G401.6 (cell line): ENCODE measurements around the gene MGA.

Source experiments
- FAIRE-seq: peaks from 2 replicates; lab custom pipeline; 2012; peaks lifted over from hg19 to GRCh38; lab: Jason Lieb, UNC

MGA gene

DNA sequence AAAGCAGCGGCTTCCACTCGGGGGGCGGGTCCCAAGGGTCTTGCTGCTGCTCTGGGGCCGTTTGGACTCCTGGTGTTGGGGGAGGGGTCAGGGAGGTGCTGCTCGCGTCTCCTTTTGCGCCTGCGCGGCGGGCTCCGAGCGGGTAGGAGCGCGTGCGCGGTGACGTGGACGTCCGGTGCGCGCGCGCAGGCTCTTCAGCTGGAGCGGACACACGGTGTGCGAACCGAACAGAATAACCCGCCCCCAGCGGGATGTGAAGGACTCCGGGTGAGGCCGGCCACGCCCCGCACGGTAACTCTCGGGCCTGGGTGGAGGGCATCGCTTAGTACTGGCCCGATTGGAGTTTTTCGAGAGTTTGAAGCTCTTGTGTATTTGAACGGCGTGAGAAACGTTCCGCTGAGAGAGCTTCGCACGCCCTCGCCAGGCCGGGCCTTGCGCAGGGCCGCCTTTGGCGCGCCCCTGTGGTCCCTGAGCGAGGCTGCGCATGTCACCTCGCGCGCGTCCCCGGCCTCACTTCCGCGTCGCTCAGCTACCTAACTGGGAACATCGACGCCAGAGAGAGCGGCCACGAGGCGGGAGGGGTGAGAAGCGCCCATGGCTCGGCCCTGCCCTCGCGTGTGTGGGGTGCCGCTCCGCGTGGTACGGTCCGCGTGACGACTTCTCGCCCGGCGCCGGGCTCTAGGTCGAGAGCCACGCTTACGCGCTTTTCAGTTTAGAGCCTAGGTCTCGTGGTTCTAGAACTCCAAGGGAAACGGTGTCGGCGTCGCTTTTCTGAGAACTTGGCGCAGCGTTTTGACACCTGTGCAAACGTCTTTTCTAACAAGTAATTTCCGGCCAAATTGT, at the start of gene MGA:
MGA (plus strand) TSS at position 171 of the 843 bp plus-strand sequence.
- no peak for FAIRE-seq

DNA sequence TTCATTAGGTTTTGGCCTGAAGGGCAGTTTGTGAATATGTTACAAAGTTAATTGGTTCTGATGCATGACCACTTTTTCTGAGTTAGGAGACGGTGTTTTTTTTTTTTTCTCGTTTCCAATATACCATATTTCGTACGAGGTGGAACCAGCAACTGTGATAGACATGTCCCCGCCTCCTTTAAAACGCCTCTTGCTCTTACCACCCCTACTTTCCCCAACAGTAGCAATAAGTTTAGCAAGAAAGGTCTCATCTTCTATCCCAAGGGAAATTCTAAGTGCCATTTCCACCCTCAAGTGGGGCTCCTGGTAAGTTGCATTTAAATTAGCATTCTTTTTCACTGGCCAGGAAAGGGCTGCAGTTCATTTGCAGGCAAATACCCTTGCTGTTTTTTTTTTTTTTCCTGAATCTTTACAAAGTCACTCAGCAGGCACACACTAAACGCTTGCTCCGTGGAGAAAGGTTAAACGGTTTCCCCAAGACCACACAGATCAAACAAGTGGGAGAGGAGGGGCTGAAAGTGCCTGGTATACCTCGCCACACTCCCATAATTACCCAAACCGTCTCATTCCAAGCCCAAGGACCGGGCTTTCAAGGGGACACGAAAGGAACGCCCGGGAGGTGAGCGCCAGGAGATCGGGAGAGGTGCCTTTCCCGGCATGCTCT, 39.5 kb upstream of the MGA start:
- no peak for FAIRE-seq

DNA sequence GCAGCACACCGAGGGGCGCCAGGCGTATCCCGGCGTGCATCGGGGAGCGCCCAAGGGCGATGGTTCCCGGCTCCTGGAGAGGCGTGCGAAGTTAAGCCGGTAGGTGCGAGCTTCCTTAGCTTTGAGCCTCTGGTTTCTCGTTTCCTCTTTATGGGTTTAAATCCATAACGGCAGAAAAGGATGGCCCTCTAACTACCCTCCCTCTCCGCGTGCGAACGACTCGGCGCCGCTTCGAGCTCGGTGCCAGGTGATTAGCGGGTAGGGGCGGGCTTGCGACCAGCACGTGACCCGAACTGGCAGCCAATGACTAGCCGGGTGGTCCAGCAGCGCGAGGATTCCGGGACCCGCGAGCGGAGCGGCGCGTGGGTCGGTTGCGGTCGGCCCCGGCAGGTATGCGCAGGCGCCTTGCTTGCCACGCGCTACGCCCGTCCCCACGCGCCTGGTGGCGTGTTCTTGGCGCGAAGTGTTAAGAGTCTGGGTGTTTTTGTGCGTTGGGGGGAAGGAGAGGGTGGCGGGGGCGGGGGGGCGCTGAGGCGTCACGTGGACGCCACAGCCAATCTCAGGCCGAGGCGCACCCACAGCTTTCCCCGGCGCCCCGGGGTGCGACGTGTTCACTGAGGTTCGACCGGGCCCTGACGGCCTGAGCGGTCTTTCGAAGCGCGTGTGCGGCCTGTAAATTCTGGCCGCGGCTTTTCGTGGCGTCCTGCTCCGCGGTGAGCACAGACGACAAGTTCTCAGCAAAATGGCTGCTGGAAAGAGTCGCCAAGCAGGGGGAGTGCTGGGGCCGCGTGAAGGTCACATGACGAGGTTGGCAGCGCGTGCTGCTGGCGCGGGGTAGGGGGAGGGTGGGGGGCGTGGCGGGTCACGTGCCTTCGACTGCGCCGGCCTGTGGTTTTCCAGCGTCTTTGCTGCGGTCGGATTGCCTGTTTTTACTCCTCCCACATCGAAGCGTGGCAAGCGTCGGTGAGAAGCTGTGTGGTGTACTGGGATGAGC, 38.7 kb upstream of the MGA start:
- no peak for FAIRE-seq

DNA sequence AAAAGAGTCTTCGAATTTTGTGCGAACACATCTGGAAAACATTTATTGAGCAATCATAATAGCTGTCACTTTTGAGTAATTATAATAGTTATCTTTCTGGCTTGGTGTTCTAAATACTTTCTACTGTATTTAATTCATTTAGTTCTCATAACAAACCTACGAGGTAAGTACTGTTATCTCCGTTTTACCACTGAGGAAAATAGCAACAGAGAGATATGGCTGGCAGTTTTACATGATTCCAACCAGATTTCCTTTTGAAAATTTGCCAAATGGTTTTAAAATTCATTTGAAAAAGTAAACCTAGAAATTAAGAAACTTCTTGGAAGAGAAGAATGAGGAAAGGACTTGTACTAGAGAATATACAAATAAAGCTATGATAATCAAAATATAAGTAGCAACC, 37.3 kb upstream of the MGA start:
- no peak for FAIRE-seq

DNA sequence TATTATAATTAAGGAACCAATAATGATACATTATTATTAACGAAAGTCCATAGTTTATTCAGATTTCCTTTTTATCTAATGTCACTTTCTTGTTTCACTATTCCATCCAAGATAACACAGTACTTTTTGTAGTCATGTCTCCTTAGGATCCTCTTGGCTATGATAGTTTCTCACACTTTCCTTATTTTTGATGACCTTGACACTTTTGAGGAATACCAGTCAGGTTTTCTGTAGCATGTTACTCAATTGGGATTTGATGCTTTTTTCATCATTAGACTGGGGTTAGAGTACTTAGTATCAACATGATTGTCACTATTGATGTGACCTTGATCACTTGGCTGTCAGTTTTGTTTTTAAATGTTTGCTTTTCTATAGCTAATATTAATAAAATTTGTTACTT, 33.0 kb upstream of the MGA start:
- peak; percentile 11 for FAIRE-seq

DNA sequence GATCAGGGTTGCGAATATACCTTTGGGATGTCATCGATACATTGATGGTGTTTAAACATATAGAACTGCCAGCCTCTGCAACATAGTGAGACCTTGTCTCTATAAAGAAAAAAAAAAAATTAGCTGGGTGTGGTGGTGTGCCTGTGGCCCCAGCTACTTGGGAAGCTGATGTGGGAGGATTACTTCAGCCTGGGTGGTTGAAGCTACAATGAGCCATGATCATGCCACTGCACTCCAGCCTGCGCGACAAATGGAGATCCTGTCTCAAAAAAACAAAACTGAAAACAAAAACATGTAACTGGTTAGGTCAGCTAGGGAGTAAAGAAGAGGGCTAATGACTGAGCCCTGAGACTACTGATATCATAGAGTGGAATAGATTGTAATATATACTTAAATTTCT, 30.7 kb upstream of the MGA start:
- FAIRE-seq: no peak

DNA sequence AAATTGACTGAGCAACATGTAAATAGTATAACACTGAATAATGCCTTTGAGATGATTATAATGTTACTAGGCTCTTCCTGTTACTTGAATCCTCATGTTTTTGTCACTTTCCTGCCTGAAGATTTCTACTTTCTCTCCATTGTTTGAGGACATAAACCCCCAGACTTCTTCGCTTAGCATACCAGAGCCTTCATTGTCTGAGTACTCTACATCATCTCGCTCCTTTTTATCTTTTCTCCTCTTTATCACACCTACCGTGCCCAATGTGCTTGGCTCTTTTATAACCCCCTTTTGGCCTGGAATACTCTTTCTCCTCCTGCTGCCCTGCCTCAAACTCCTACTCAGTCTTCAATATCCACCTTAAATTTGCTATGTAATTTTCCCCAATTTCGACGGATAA, 30.3 kb upstream of the MGA start:
- FAIRE-seq: no peak

DNA sequence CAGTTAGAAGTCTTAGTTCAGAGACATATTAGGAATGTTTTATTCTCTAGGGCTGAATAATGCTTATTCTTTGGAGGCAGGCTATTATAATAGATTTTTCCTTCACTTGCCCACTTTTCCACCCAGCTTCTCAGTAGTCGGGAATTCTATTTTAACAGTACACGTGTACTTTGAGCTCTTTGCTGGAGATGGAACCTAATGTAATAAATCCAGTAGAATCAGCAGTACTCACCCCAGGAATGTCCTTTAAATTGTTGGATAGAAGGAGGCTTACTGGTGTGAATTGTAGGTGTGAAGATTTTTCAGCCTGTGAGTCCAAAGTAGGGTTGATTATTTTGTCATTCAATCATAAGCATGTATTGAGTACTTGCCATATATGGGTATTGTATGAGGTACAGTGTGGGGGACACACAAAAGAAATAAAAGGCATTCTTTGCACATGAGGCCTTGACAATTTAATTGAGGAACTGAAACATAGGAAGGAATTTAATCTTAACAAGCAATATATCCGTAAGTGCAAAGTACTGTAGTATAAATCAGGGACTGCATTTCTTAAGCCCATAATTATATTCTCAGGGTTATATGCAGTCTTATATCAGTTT, 29.5 kb upstream of the MGA start:
- FAIRE-seq: no peak

DNA sequence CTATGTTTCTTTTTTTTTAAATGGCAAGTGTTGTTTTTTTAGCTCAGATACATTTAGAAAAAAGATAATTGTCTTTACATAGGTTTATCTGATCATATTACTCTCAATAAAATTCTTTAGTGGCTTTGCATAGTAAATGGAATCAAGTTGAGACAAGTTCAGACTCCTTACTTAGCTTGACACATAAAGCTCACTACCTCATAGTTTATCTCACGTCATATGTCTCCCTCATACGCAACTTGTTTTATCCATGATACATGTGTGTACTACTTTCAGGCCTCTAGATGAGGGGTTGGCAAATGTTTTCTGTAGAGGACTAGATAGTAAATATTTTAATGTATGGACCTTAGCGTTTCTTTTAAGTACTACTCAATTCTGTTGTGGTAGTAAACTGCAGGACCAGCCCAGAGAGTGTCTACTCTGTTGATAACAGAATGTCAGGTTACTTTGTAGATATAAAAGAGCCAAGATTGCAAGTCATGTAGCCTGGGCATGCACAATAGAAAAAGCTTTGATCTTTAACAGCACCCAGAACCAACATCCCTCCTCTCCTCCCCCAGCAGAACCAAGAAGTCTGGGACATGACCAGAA, 28.2 kb upstream of the MGA start:
- FAIRE-seq: no peak

DNA sequence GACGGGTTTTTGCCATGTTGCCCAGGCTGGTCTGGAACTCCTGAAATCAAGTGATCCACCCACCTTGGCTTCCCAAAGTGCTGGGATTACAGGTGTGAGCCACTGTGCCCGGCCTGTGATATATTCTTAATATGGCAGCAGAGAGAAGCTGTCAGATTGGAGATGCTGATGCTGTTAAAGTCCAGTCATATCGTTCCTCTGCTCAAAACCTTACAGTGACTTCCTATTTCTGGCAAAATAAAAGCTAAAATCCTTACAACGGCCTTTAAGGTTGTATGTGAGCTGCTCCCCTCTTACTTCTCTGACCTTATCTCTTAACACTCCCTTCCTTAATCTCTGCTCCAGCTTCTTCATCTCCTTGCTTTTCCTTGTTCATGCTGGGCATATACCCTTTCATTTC, 26.6 kb upstream of the MGA start:
- no peak for FAIRE-seq

DNA sequence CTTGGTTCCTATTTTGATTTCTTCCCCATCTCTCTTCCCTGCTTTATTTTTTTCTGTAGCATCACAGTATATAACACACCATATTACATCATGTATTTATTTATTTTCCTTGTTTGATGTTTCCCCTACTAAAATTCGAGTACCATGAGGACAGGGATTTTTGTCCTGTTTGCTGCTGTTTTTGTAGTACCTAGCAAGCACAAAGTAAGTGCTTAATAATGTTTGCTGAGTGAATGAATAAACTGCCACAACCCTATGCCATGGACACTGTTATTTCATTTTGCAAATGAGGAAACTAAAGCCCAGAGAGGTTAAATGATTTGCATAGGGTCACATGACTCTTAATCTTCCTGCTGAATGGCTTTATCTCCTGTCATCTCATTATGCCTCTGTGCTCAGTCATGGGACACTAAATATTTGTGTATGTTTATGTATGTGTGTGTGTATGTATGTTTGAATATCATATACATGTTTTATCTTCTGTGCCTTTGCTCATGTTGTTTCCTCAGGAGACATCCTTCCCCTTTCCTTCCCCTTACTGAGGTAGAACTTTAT, 26.1 kb upstream of the MGA start:
- FAIRE-seq: no peak

DNA sequence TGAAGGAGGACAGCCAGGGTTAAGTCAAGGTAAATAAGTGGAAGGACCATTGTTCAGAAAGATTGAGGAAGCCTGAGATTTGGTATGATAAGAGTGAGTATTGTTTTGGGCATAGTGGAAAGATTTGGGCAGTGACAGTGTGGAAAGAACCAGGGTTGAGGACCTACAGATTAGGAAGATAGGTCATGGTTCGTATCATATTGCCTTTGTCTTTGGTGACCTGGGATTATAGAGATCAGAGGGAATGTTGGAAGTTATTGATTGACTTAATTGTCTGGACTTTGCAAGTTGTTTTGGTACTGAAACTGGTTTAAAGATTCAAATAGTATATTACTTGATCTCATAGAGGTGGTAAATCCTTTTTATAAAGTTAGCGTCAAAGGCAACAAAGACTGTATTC, 23.1 kb upstream of the MGA start:
- FAIRE-seq: no peak

DNA sequence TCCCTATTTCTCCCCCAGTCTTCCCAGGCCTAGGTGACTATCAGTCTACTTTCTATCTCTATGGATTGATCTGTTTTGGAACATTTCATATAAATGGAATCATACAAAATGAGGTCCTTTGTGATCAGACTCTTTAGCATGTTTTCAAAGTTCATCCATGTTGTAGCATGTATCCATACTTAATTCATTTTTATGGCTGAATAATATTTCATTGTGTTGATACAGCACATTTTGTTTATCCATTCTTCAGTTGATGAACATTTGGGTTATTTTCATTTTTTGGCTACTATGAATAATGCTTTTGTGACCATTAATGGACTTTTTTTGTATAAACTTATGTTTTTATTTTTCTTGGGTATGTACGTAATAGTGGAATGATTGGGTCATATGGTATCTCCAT, 19.2 kb upstream of the MGA start:
- FAIRE-seq: no peak

DNA sequence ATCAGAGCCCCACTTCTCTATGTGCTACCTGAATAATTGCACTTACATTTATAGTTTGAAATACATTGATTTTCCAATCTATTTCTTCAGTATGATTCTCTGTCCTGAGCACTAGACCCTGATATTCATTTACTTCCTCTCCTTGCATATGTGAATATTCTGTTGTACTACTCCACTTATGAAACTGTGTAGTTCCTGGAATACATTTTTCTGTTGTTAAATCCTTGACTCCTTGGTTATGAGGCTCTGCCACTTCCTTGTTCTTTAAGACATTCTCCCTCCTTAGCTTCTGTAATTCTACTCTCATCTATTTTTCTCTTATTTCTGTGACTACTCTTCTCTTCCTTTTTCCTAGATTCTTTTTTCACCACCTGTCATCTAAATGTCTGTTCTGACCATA, 12.9 kb upstream of the MGA start:
- FAIRE-seq: no peak

DNA sequence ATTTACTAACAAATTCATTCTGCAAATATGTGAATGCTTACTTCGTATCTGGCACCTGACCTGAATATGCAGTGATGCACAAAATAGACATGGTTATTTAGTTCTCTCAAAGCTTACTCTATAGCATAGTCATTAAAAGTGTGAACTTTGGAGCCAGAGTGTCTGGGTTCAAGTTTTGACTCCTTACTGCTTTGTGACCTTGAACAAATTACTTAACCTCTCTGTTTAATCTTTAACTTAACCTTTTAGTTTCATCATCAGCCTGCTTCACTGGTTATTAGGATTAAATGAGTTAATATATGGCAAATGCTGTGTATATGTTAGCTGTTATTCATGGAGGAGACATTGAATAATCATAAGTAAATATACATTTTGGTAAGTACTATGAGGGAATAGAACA, 12.1 kb upstream of the MGA start:
- no peak for FAIRE-seq

DNA sequence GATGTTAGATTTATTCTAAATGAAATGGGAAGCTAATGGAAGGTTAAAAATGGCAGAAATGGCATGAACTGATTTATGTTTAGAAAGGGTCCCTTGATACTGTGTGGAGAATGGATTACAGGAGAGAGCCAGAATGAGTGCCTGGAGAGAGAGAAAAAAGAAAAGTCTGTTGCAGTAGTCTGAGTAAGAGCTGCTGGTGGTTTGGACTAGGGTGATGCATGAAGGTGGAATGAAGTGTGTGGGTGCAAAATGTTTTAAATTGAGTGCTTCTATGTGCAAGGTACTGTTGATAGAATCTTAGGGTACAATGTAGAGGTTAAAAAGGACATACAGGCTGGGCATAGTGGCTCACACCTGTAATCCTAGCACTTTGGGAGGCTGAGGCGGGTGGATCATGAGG, 11.4 kb upstream of the MGA start:
- FAIRE-seq: no peak

DNA sequence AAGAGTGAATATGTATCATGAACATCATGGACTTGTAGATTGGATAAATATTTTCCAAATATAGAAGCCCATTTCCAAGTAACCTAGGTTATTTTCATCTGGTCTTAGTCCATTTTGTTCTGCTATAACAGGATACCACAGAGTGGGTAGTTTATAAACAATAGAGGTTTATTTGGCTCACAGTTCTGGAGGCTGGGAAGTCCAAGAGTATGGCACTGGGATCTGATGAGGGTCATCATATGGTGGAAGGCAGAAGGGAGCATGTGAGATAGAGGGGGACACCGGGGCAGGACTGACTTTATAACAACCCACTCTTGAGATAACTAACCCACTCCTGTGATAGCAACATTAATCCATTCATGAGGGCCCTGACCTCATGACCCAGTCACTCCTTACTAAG, 9.4 kb upstream of the MGA start:
- no peak for FAIRE-seq

DNA sequence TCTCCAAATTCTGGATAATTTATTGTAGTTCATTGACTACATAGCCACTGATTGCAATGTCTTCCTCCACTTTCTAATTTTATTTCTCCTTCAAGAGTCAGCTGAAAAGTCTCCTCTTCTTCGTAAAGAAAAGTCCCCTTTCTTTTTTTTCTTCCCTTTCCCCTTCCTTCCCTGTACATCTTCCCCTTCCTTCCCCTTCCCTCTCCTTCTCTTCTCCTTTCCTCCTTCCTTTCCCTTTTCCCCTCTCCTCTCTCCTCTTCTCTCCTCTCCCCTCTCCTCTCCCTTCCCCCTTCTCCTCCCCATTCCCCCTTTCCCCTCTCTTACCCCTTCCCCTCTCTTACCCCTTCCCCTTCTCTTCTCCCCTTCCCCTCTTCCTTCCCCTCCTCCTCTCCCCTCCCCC, 8.8 kb upstream of the MGA start:
- FAIRE-seq: no peak

DNA sequence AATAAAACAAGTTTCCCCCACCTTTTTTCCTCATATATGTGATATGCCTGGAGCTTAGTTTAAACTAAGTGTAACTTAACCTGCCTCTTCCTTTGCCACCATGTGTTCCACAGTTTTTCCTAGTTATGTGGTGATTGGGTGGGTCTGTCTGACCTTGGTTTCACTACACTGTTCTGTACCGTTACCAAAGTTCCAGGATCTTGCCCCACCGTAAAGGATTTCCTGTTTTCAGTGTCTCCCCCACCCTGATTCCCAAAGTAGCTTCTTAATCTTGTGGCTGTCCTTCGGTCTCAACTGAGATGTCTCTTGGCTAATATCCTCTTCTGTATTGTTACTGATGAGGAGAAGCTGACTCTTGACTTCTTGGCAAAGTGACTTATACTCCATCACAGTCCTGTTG, 6.4 kb upstream of the MGA start:
- no peak for FAIRE-seq

DNA sequence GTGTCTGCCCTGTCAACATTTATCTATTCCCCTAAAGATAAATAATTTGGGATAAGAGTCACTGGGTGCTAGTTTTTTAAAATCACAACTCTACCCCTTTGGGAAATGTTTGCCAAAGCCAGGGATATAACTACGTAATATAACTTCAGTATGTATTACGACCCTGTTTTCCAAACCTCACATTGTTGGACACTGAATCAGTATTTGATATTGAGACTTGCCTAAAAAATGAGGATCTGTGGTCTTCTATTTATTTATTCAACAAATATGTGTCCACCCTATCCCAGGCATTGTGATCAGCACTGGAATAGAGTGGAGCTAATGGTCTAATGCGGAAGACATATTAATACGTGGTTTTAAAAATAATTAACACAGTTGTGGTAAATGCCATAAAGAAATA, 4.5 kb upstream of the MGA start:
- FAIRE-seq: no peak

DNA sequence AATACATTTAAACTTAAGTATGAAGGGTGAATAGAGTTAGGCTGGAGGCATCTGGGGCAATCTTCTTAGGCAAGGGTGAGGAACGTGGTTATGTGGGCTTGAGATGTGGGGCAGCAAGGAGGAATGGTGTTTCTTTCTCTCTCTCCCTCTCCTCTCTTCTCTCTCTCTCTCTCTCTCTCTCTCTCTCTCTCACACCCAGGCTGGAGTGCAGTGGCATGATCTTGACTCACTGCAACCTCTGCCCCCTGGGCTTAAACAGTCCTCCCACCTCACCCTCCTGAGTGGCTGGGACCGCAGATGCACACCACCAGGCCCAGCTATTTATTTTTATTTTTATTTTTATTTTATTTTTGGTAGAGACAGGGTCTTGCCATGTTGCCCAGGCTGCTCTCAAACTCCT, 4.0 kb upstream of the MGA start:
- FAIRE-seq: no peak

DNA sequence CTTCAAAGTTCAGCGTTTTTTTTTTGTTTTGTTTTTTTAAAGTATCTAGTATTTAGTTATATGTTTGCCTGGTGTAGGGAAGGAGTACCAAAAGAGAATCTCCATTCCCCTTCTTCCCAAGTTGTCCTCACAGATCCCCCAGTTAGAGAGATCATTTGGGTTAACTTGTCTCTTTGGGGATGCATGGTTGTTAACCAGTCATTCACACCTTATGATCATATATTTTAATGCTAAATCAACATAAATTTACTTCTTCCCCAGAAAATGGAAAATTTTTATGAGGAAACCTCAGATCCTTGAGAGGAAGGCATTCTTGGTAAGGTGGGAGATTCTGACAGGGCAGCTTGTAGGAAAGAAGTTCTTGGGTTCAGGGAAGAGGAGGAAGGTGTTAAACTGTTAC, 1.5 kb upstream of the MGA start:
- FAIRE-seq: no peak
